Measurements from ENCODE around the gene HS6ST3. TPM values are rescaled to one million over a fixed set of nuclear protein-coding genes. Genes with fewer than 3 reads are reported as not detected.

HS6ST3 gene
- total and polyA plus RNA-seq, 2 experiments from 2014 or later: 2.2 to 2.7 TPM

- no peak for DNase-seq (ENCODE audit: low spot score)
- Histone ChIP-seq H3K79me2 (no peaks in the 10 kb centered on the region), H3K27ac (no peak overlapping the region), H3K9me3 (ENCODE audit: low read depth) (no peaks in the 10 kb centered on the region), H3K4me1 (ENCODE audit: insufficient read depth) (no peaks in the 10 kb centered on the region), H4K20me1 (ENCODE audit: insufficient read depth, poor library complexity, severe bottlenecking) (no peaks in the 10 kb centered on the region), H2AFZ (no peak overlapping the region), H3K4me3 (no peak overlapping the region), H3K27me3 (no peaks in the 10 kb centered on the region), H3K9me2 (replicated peaks; ENCODE audit: insufficient read depth) (no peaks in the 10 kb centered on the region), H3K36me3 (replicated peaks; ENCODE audit: insufficient read depth, low read depth) (no peaks in the 10 kb centered on the region), H3K4me2 (no peak overlapping the region)
- TF ChIP-seq EZH2 (IDR thresholded peaks at IDR 0.05; ENCODE audit: borderline replicate concordance) (no peak), EZH2phosphoT487 (IDR thresholded peaks at IDR 0.05; ENCODE audit: low read depth, severe bottlenecking, unreplicated experiment) (no peak), CTCF (IDR thresholded peaks at IDR 0.05; ENCODE audit: poor library complexity) (no peak)
- 88% methylated on average over 4 of the region's 4 CpGs for WGBS (ENCODE audit: low lambda C conversion rate, missing lambda C conversion rate)
Measured at GRCh38 chr13:96492766-96493165, 402.9 kb downstream of the HS6ST3 start.

GRCh38 chr13:96499656-96500055 is 409.7 kb downstream of the HS6ST3 start:
- Histone ChIP-seq H3K79me2 (no peaks in the 10 kb centered on the region), H3K9me2 (replicated peaks; ENCODE audit: insufficient read depth) (no peaks in the 10 kb centered on the region), H3K27ac (no peak overlapping the region), H3K4me2 (no peak overlapping the region), H4K20me1 (ENCODE audit: insufficient read depth, poor library complexity, severe bottlenecking) (no peaks in the 10 kb centered on the region), H2AFZ (no peak overlapping the region), H3K36me3 (replicated peaks; ENCODE audit: insufficient read depth, low read depth) (no peaks in the 10 kb centered on the region), H3K9me3 (ENCODE audit: low read depth) (no peaks in the 10 kb centered on the region), H3K4me1 (ENCODE audit: insufficient read depth) (peaks cover 3% of the 10 kb centered on the region), H3K27me3 (no peaks in the 10 kb centered on the region), H3K4me3 (no peak overlapping the region)
- WGBS (ENCODE audit: low lambda C conversion rate, missing lambda C conversion rate): 88% methylated on average over 5 of the region's 5 CpGs
- TF ChIP-seq EZH2 (IDR thresholded peaks at IDR 0.05; ENCODE audit: borderline replicate concordance) (no peak), EZH2phosphoT487 (IDR thresholded peaks at IDR 0.05; ENCODE audit: low read depth, severe bottlenecking, unreplicated experiment) (no peak), CTCF (IDR thresholded peaks at IDR 0.05; ENCODE audit: poor library complexity) (no peak)
- DNase-seq (ENCODE audit: low spot score): peak; percentile 7

- H3K4me2 ChIP-seq: no peak overlapping the region
- no peaks in the 10 kb centered on the region for H3K79me2 ChIP-seq
- H3K36me3 ChIP-seq (replicated peaks; ENCODE audit: insufficient read depth, low read depth): no peaks in the 10 kb centered on the region
- H3K9me3 ChIP-seq (ENCODE audit: low read depth): no peaks in the 10 kb centered on the region
- no peak for TF ChIP-seq EZH2phosphoT487 (IDR thresholded peaks at IDR 0.05; ENCODE audit: low read depth, severe bottlenecking, unreplicated experiment)
- no peak for TF ChIP-seq CTCF (IDR thresholded peaks at IDR 0.05; ENCODE audit: poor library complexity)
- TF ChIP-seq EZH2 (IDR thresholded peaks at IDR 0.05; ENCODE audit: borderline replicate concordance): no peak
- H4K20me1 ChIP-seq (ENCODE audit: insufficient read depth, poor library complexity, severe bottlenecking): no peaks in the 10 kb centered on the region
- H2AFZ ChIP-seq: no peak overlapping the region
- no peak overlapping the region for H3K27ac ChIP-seq
- peaks cover 3% of the 10 kb centered on the region for H3K4me1 ChIP-seq (ENCODE audit: insufficient read depth)
- no peaks in the 10 kb centered on the region for H3K9me2 ChIP-seq (replicated peaks; ENCODE audit: insufficient read depth)
- H3K4me3 ChIP-seq: no peak overlapping the region
- 100% methylated on average over 1 of the region's 1 CpG for WGBS (ENCODE audit: low lambda C conversion rate, missing lambda C conversion rate)
- H3K27me3 ChIP-seq: no peaks in the 10 kb centered on the region
- DNase-seq (ENCODE audit: low spot score): no peak
Measured at GRCh38 chr13:96500953-96501352, 411.0 kb downstream of the HS6ST3 start.

GRCh38 chr13:96503481-96503880 is 413.6 kb downstream of the HS6ST3 start:
- no peaks in the 10 kb centered on the region for H3K27me3 ChIP-seq
- no peaks in the 10 kb centered on the region for H3K9me2 ChIP-seq (replicated peaks; ENCODE audit: insufficient read depth)
- H3K9me3 ChIP-seq (ENCODE audit: low read depth): no peaks in the 10 kb centered on the region
- H3K4me2 ChIP-seq: no peak overlapping the region
- TF ChIP-seq CTCF (IDR thresholded peaks at IDR 0.05; ENCODE audit: poor library complexity) (no peak), EZH2phosphoT487 (IDR thresholded peaks at IDR 0.05; ENCODE audit: low read depth, severe bottlenecking, unreplicated experiment) (no peak), EZH2 (IDR thresholded peaks at IDR 0.05; ENCODE audit: borderline replicate concordance) (no peak)
- H3K4me1 ChIP-seq (ENCODE audit: insufficient read depth): peaks cover 3% of the 10 kb centered on the region
- H4K20me1 ChIP-seq (ENCODE audit: insufficient read depth, poor library complexity, severe bottlenecking): no peaks in the 10 kb centered on the region
- no peak for DNase-seq (ENCODE audit: low spot score)
- no peak overlapping the region for H3K27ac ChIP-seq
- H3K79me2 ChIP-seq: no peaks in the 10 kb centered on the region
- H3K4me3 ChIP-seq: no peak overlapping the region
- 80% methylated on average over 1 of the region's 1 CpG for WGBS (ENCODE audit: low lambda C conversion rate, missing lambda C conversion rate)
- H3K36me3 ChIP-seq (replicated peaks; ENCODE audit: insufficient read depth, low read depth): no peaks in the 10 kb centered on the region
- no peak overlapping the region for H2AFZ ChIP-seq

Measured in hepatocyte (in vitro differentiated cells).